K562 (cell line): Measurements from ENCODE around the gene GEN1.

ENCODE experiments used
- CEBPB ChIP-seq: fragments of 450-650 bp; IDR thresholded peaks from 2 replicates; pipeline ENCODE4 v1.6.1; 2016; ENCODE audit warnings: missing genetic modification characterization, missing compliant biosample characterization
- FOSL1 ChIP-seq: fragments of 200-800 bp; sonication (Bioruptor generic); conservative IDR thresholded peaks from 2 replicates; pipeline ENCODE4 v1.6.1; 2016; ENCODE audit warnings: missing genetic modification characterization, missing compliant biosample characterization
- HMG20B ChIP-seq: fragments of 250-450 bp; sonication (Bioruptor Pico); IDR thresholded peaks from 2 replicates; pipeline ENCODE4 v1.5.0; 2021; ENCODE audit warnings: mild to moderate bottlenecking
- POLR2A ChIP-seq: fragments of 450-650 bp; conservative IDR thresholded peaks from 2 replicates; pipeline ENCODE4 v1.6.1; 2016
- YY1 ChIP-seq, 3 experiments: IDR thresholded peaks; 2 replicates each; pipeline ENCODE4 v1.6.1; 2011; ENCODE audit warnings: low read length in 2 of 3, mild to moderate bottlenecking in 2 of 3, moderate library complexity in 2 of 3, borderline replicate concordance in 1 of 3, control low read depth in 1 of 3, low read depth in 1 of 3; ENCODE audit not compliant: insufficient read depth in 3 of 3, insufficient replicate concordance in 2 of 3, control insufficient read depth in 1 of 3, insufficient read length in 1 of 3; ENCODE audit errors: extremely low read depth in 1 of 3
- ZNF121 ChIP-seq: sonication (generic); formaldehyde crosslinking; conservative IDR thresholded peaks from 2 replicates; pipeline ENCODE4 v1.8.0; 2022; ENCODE audit warnings: missing genetic modification reagents
- ZNF589 ChIP-seq: fragments of 200-800 bp; sonication (Bioruptor generic); IDR thresholded peaks from 2 replicates; pipeline ENCODE4 v1.6.1; 2016; ENCODE audit warnings: low read depth, missing genetic modification characterization, missing compliant biosample characterization

DNA sequence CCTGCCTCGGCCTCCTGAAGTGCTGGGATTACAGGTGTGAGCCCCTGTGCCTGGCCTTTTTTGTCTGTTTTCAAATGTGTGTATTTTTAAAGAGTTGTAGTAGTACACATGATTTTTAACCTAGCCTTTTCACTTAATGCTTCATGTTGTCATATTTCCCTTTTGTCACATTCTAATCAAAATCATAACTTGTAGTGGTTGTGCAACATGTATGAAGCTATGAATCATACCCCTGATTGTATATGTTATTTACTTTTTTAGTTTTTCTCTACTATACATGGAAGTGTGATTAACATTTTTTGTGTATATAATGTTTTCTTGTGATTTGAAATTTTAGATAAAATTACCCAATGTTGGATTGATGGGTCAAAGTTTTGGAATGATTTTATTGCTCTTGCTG lies 8.5 kb downstream of the GEN1 start:
- TF ChIP-seq ZNF121 (CRISPR knock-in tag) (no peak), FOSL1 (tag) (no peak), POLR2A (no peak), CEBPB (tag) (no peak), HMG20B (CRISPR knock-in tag) (no peak), ZNF589 (CRISPR knock-in tag) (no peak), YY1 (IDR thresholded peaks at IDR 0.05; ENCODE audit: borderline replicate concordance in 1 of 3, control insufficient read depth in 1 of 3, extremely low read depth in 1 of 3, insufficient read depth in 3 of 3, insufficient read length in 1 of 3, insufficient replicate concordance in 2 of 3, low read depth in 1 of 3, low read length in 2 of 3) (no peak)
